ENCODE data around the gene TLE5. TPM values are rescaled to one million over a fixed set of nuclear protein-coding genes. Genes with fewer than 3 reads are reported as not detected.

TLE5 gene
- total RNA-seq, 1 experiment from 2014 or later, result 316 TPM

Other genes with a start within 250 kb of the TLE5 start
- gene ZNF554, start 242.6 kb downstream of the TLE5 start, total RNA-seq (2014; rRNA removed), result 1.9 and 2.5 TPM in 2 replicates
- 6.7 and 7.7 TPM in 2 replicates for gene ZNF555, start 221.0 kb downstream of the TLE5 start, total RNA-seq (2014; rRNA removed)
- 7.4 and 8.3 TPM in 2 replicates for gene ZNF556, start 195.2 kb downstream of the TLE5 start, total RNA-seq (2014; rRNA removed)
- 3.9 and 4.7 TPM in 2 replicates for gene ZNF57, start 161.6 kb downstream of the TLE5 start, total RNA-seq (2014; rRNA removed)
- 2.9 and 3.3 TPM in 2 replicates for gene ZNF77, start 117.5 kb downstream of the TLE5 start, total RNA-seq (2014; rRNA removed)
- gene TLE6, start 84.9 kb downstream of the TLE5 start, total RNA-seq (2014; rRNA removed), result 0.40 TPM in 1 of 2 replicates, not detected in the other
- gene TLE2, start 33.2 kb downstream of the TLE5 start, total RNA-seq (2014; rRNA removed), result 0.69 and 2.4 TPM in 2 replicates
- 80.7 and 81.2 TPM in 2 replicates for gene GNA11, start 31.9 kb upstream of the TLE5 start, total RNA-seq (2014; rRNA removed)
- gene GNA15, start 73.5 kb upstream of the TLE5 start, total RNA-seq (2014; rRNA removed), result 0.06 and 0.40 TPM in 2 replicates
- gene S1PR4, start 116.3 kb upstream of the TLE5 start, total RNA-seq (2014; rRNA removed), result not detected in 2 replicates
- gene NCLN, start 123.4 kb upstream of the TLE5 start, total RNA-seq (2014; rRNA removed), result 105 and 118 TPM in 2 replicates
- not detected in 2 replicates for gene CELF5, start 162.2 kb upstream of the TLE5 start, total RNA-seq (2014; rRNA removed)

Data from LHCN-M2 (cell line).